ENCODE results near the gene AVL9. TPM values are rescaled to one million over a fixed set of nuclear protein-coding genes. Genes with fewer than 3 reads are reported as not detected.

The AVL9 gene
- total RNA-seq, 1 donor from 2014 or later = 39.8 TPM

DNA sequence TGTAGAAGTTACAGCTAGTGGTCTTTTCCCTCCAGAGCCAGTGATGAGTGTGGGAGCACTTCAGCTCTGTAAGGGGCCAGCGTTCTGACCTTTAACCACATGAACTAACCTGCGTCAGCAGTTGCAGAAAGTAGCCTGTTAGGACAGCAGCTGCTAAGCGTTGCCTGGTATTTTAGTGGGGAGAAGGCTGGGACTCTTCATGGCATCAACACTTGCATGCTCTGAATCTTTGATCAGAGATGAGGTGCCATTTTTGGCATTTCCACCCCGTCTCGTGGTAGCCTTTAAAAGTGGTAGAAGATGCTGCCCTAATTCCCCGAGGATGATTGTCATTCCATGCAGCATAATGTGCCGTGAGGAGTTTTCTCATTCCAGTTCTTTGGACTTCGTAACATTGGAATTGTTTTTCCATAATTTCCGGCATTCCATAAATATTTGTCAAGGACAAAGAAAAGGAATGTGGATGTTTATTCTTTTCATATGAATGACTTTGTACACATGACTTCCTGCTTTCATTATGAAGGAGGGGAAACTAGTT, 92.2 kb downstream of the AVL9 start:
- H3K36me3 ChIP-seq = no peaks in the 10 kb centered on the region
- TF ChIP-seq EZH2 (IDR thresholded peaks at IDR 0.05) (no peak), EZH2phosphoT487 (IDR thresholded peaks at IDR 0.05) (no peak)
- TF ChIP-seq, protein P1, sequence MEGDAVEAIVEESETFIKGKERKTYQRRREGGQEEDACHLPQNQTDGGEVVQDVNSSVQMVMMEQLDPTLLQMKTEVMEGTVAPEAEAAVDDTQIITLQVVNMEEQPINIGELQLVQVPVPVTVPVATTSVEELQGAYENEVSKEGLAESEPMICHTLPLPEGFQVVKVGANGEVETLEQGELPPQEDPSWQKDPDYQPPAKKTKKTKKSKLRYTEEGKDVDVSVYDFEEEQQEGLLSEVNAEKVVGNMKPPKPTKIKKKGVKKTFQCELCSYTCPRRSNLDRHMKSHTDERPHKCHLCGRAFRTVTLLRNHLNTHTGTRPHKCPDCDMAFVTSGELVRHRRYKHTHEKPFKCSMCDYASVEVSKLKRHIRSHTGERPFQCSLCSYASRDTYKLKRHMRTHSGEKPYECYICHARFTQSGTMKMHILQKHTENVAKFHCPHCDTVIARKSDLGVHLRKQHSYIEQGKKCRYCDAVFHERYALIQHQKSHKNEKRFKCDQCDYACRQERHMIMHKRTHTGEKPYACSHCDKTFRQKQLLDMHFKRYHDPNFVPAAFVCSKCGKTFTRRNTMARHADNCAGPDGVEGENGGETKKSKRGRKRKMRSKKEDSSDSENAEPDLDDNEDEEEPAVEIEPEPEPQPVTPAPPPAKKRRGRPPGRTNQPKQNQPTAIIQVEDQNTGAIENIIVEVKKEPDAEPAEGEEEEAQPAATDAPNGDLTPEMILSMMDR (IDR thresholded peaks at IDR 0.05) = no peak

DNA sequence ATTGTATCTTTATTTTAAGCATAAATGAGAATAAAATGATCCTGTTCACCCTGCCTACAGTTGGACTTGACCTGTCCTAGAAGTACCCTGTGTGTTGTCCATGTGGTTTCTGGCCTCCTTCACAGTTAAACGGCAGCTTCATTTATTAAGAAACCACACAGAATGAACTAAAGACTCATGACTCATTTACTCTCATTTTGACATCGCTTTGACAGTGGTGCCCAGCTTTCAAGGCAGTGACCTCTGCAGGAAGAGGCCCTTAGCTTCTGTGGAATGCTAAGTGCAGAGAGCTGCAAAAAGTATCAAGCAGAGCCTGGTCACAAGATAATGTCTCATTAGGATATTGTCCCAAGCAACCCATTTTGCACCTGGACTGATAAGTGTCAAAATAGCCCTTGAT, 93.4 kb downstream of the AVL9 start:
- TF ChIP-seq EZH2 (IDR thresholded peaks at IDR 0.05) (no peak), EZH2phosphoT487 (IDR thresholded peaks at IDR 0.05) (no peak)
- TF ChIP-seq, protein P1 (IDR thresholded peaks at IDR 0.05) = no peak
- Mint-ChIP-seq H3K4me1 (peaks cover 19% of the 10 kb centered on the region), H3K27ac (no peak overlapping the region), H3K9me3 (no peaks in the 10 kb centered on the region), H3K36me3 (peaks cover 40% of the 10 kb centered on the region), H3K27me3 (ENCODE audit: insufficient read depth, low read depth) (peaks cover 6% of the 10 kb centered on the region), H3K4me3 (no peak overlapping the region)
- no peak overlapping the region for H3K27ac ChIP-seq
- no peak overlapping the region for H3K4me3 ChIP-seq
- DNase-seq (ENCODE audit: low spot score) = no peak
- no peak overlapping the region for H3K4me2 ChIP-seq
- no peaks in the 10 kb centered on the region for H3K36me3 ChIP-seq
- no peaks in the 10 kb centered on the region for H3F3A ChIP-seq (ENCODE audit: low read depth)
- H3K9me3 ChIP-seq (ENCODE audit: low read depth) = no peaks in the 10 kb centered on the region
- no peaks in the 10 kb centered on the region for H3K4me1 ChIP-seq
- no peak overlapping the region for H3K9ac ChIP-seq
- no peaks in the 10 kb centered on the region for H3K27me3 ChIP-seq
- H4K20me1 ChIP-seq (ENCODE audit: low read depth) = no peaks in the 10 kb centered on the region
- H2AFZ ChIP-seq (replicated peaks) = no peak overlapping the region
- H3K79me2 ChIP-seq (ENCODE audit: low read depth) = no peaks in the 10 kb centered on the region

More for the DNA sequence above, 92.2 kb downstream of the AVL9 start:
- peaks cover 6% of the 10 kb centered on the region for H3K27me3 Mint-ChIP-seq (ENCODE audit: insufficient read depth, low read depth)
- H4K20me1 ChIP-seq (ENCODE audit: low read depth) = no peaks in the 10 kb centered on the region
- no peak overlapping the region for H3K27ac ChIP-seq
- H2AFZ ChIP-seq (replicated peaks) = no peak overlapping the region
- H3K4me3 Mint-ChIP-seq = no peak overlapping the region
- H3K4me1 ChIP-seq = no peaks in the 10 kb centered on the region
- H3K9me3 Mint-ChIP-seq = no peaks in the 10 kb centered on the region
- H3F3A ChIP-seq (ENCODE audit: low read depth) = no peaks in the 10 kb centered on the region
- no peak overlapping the region for H3K4me3 ChIP-seq
- H3K79me2 ChIP-seq (ENCODE audit: low read depth) = no peaks in the 10 kb centered on the region
- peaks cover 40% of the 10 kb centered on the region for H3K36me3 Mint-ChIP-seq
- DNase-seq (ENCODE audit: low spot score) = no peak
- no peak overlapping the region for H3K27ac Mint-ChIP-seq
- no peak overlapping the region for H3K9ac ChIP-seq
- H3K4me2 ChIP-seq = no peak overlapping the region
- peaks cover 19% of the 10 kb centered on the region for H3K4me1 Mint-ChIP-seq
- no peaks in the 10 kb centered on the region for H3K27me3 ChIP-seq
- no peaks in the 10 kb centered on the region for H3K9me3 ChIP-seq (ENCODE audit: low read depth)

DNA sequence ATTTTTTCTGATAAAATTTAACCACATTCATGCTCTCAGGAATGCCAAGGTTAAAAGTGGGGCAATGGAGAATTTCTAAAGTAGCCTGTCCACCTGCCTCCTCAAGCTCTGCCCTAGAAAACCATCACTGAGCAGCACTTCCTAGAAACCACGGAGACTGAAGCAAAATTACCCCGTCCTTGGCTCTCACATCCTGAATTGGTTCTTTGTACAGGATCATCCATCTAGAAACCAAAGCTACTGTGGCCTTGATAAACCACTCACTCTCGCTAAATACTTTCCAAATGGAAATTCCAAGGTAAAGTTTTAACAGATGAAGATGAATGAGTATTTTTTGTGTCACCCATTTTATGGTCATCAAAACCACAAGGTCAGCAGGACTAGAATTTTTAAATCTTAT, 96.6 kb downstream of the AVL9 start:
- Mint-ChIP-seq H3K36me3 (peaks cover 24% of the 10 kb centered on the region), H3K27ac (no peak overlapping the region), H3K27me3 (ENCODE audit: insufficient read depth, low read depth) (peaks cover 6% of the 10 kb centered on the region), H3K9me3 (no peaks in the 10 kb centered on the region), H3K4me3 (no peak overlapping the region), H3K4me1 (peaks cover 16% of the 10 kb centered on the region)
- Histone ChIP-seq H3K4me3 (no peak overlapping the region), H3F3A (ENCODE audit: low read depth) (no peaks in the 10 kb centered on the region), H3K27ac (no peak overlapping the region), H3K9me3 (ENCODE audit: low read depth) (no peaks in the 10 kb centered on the region), H2AFZ (replicated peaks) (no peak overlapping the region), H3K36me3 (no peaks in the 10 kb centered on the region), H3K4me1 (no peaks in the 10 kb centered on the region), H3K4me2 (no peak overlapping the region), H3K9ac (no peak overlapping the region), H3K79me2 (ENCODE audit: low read depth) (no peaks in the 10 kb centered on the region), H4K20me1 (ENCODE audit: low read depth) (no peaks in the 10 kb centered on the region), H3K27me3 (no peaks in the 10 kb centered on the region)
- TF ChIP-seq EZH2 (IDR thresholded peaks at IDR 0.05) = no peak
- TF ChIP-seq EZH2phosphoT487 (IDR thresholded peaks at IDR 0.05) = no peak
- TF ChIP-seq, protein P1 (IDR thresholded peaks at IDR 0.05) = no peak
- no peak for DNase-seq (ENCODE audit: low spot score)

Data from neural progenitor cell (in vitro differentiated cells).